Measurements from ENCODE around the gene CREM. TPM values are rescaled to one million over a fixed set of nuclear protein-coding genes. Genes with fewer than 3 reads are reported as not detected.

The CREM gene
- total RNA-seq, 1 donor from 2014 or later, result 54.8 TPM

- intact Hi-C loops (cut with micrococcal nuclease), result no loop called here
Observed at GRCh38 chr10:35192645-35193249, 66.1 kb downstream of the CREM start.

- intact Hi-C loops (cut with micrococcal nuclease), result no loop called here
Observed at GRCh38 chr10:35194471-35194870, 67.8 kb downstream of the CREM start.

GRCh38 chr10:35194906-35195305 lies 68.3 kb downstream of the CREM start:
- intact Hi-C loops (cut with micrococcal nuclease), result loop anchor here (1.0 kb wide), 3 partner anchors 23 to 105 kb away; partner anchors contain the start of gene CUL2

DNA sequence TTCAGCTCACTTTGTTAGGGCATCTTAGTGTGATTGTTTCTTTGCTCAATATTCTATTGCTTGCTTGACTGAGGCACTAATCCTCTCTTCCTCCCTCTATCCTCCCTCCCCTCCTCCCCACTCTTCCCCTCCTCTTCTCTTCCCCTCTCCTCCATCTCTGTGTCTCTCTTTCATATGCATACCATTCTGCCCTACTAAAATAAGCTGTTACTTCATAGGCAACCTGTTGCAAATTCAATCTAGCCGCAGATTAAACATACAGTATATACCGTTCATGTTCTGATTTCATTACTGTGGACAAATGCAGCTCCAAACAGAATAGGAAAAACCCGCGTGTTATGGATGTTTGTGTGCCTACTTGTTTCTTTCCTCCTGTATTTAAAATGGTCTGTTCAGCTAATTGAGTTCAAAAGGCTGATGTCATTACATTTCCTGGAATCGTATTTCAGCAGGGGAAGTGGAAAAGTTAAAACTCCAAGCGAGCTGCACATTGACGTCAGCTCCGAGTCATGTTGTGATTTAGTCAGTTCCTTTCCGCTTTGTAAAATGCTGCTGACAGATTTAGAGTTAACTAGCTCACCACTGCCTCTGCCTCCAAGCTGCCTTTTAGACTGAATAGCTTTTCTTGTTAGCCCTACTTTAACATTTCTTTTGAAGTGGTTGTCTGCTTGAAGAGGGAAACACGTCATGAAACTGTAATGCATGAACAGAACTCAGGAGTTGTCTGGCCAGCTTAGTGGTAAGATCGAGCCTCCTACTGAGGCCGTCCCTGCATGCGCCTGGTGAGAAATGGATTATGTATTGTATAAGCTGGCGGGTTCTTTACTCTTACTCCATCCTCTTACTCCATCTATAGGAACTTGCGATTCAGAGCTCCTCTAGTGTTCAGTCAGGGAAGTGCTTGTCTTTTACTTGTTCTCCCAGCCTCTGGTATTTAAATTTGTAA lies 69.0 kb downstream of the CREM start:
- intact Hi-C loops (cut with micrococcal nuclease), result loop anchor here (1.0 kb wide), 6 partner anchors 13 to 105 kb away; partner anchors contain the start of genes CREM and CUL2

DNA sequence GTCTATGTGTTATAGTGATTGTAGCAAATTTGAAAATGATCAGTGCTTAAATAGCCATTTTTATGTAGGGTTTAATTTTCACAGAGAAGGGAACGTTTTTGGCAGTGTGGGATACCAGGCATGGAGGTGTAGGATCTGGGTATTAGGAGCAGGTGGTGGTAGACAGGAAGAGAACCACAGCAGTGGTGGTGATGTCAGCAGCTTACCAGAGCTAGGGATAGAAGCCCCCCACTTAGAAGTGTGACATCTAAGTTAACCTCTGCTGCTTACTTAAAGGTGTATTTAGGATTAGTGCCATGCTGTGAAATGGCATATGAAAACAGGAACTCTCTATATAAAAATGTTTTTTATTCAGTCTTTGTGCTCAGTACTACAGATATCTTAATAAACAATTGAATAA lies 73.8 kb downstream of the CREM start:
- intact Hi-C loops (cut with micrococcal nuclease), result no loop called here

GRCh38 chr10:35201234-35201633 lies 74.6 kb downstream of the CREM start:
- intact Hi-C loops (cut with micrococcal nuclease), result no loop called here

DNA sequence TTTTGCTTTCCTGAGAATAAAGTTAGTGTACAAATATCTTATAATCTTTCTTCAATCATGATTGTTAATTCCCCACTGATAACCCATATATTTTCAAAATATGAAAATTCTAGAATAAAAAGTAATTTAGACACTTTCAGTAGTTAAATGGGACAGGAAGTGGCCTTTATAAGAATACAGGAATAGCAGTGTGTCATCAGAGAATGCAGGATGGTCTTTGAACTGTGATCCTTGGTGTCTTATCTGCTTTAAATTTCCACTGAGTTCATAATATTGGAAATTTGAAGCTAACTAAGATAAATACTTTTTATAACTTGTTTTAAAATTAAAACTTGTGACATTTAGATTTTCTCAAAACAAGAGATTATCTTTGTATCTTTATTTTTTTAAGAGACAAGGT lies 75.4 kb downstream of the CREM start:
- intact Hi-C loops (cut with micrococcal nuclease), result no loop called here

- intact Hi-C loops (cut with micrococcal nuclease), result no loop called here
Observed at GRCh38 chr10:35203745-35204144, 77.1 kb downstream of the CREM start.

DNA sequence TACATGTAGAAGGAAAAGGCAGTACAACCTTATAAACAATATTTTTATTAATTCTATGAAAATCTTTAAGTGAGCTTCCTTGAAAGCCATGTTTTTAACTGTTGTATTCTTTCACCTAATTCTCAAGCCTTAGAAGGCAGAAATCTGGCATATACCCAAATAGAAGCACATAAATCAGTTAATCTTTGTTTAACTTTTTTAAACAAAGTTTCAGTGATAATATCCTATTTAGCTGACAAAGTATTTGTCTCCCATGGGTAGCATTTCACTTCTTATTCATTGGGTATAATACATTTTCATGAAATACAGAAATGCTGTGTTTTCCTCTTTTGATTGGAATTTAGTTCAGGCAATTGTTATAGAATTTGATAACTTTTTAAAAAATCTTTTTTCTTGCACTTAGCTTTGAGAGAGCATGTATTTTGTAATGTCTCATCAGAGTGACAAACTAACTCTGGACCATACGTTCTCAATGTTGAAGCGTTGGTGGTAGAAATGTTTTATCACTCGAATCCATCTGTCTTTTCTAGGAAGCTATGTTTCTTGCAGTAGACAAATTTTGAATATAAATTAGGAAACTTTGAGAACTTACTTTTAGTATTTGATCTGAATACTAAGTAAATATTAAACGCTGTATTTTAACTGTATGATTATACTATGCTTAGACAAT lies 78.1 kb downstream of the CREM start:
- intact Hi-C loops (cut with micrococcal nuclease), result no loop called here

DNA sequence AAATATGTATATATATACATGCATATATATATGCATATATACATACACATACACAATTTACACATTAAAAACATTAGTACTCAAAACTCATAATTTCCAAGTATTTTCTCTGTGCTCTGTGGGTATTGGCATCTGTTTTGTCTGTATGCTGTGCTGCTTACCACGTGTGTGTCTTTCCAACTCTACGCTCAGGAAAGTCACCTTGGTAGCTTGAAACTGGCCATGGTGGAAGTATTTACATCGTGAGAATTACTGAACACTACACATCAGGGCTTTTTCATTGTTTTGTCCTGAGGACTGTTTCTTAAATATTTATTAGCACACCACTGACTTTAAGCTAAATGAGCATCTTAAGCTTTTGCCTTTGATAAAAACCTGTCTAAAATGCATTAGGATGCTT lies 79.6 kb downstream of the CREM start:
- intact Hi-C loops (cut with micrococcal nuclease), result no loop called here

DNA sequence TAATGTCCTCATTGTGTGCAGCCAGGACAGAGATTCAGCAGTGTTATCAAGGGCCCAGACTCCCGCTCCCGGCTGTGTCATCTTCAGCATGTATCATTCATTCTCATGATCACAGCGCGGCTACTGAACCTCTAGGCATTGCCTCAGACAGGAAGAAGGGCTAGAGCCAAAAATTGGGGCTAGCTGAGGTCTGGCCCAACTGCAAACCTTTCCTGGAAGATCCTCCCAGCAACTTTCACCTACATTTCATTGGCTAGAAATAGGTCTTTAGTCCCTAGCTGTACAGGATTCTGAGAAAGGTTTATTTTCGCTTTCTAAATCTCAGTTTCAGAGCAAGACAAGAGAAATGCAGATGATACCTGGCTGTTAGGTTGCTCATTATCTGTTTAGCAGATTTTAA lies 81.9 kb downstream of the CREM start:
- intact Hi-C loops (cut with micrococcal nuclease), result loop anchor here (1.0 kb wide), 2 partner anchors 10 to 12 kb away; no protein-coding TSS in a partner anchor

GRCh38 chr10:35208949-35209613 lies 82.4 kb downstream of the CREM start:
- intact Hi-C loops (cut with micrococcal nuclease), result loop anchor here (1.0 kb wide), 2 partner anchors 9 to 13 kb away; no protein-coding TSS in a partner anchor

GRCh38 chr10:35210961-35211360 lies 84.3 kb downstream of the CREM start:
- intact Hi-C loops (cut with micrococcal nuclease), result no loop called here

GRCh38 chr10:35211390-35211789 lies 84.7 kb downstream of the CREM start:
- intact Hi-C loops (cut with micrococcal nuclease), result no loop called here

- intact Hi-C loops (cut with micrococcal nuclease), result no loop called here
Observed at GRCh38 chr10:35212856-35213255, 86.2 kb downstream of the CREM start.

DNA sequence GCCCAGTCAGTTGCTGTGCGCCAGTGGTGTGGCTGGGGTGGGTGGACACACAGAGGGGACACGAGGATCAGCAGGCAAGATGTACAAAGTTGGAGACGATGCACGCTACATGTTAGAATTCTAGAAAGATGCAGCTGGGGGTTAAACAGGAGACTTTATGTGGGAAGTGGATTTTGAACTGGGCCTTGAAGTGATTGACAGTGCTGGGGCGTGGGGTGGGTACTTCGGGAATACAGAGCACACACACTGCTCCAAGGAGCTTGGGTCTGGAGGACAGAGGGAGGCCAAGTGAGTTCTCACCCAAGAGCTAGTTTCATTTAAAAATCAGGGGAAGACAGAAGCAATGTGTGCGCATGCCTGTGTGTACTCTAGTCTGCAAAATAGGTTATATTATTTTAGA lies 87.1 kb downstream of the CREM start:
- intact Hi-C loops (cut with micrococcal nuclease), result no loop called here

GRCh38 chr10:35214607-35215020 lies 88.0 kb downstream of the CREM start:
- intact Hi-C loops (cut with micrococcal nuclease), result loop anchor here (5.0 kb wide), 1 partner anchor 123 kb away; the partner anchor contains the start of gene CCNY

- intact Hi-C loops (cut with micrococcal nuclease), result loop anchor here (5.0 kb wide), 1 partner anchor 122 kb away; the partner anchor contains the start of gene CCNY
Observed at GRCh38 chr10:35215107-35215506, 88.5 kb downstream of the CREM start.

DNA sequence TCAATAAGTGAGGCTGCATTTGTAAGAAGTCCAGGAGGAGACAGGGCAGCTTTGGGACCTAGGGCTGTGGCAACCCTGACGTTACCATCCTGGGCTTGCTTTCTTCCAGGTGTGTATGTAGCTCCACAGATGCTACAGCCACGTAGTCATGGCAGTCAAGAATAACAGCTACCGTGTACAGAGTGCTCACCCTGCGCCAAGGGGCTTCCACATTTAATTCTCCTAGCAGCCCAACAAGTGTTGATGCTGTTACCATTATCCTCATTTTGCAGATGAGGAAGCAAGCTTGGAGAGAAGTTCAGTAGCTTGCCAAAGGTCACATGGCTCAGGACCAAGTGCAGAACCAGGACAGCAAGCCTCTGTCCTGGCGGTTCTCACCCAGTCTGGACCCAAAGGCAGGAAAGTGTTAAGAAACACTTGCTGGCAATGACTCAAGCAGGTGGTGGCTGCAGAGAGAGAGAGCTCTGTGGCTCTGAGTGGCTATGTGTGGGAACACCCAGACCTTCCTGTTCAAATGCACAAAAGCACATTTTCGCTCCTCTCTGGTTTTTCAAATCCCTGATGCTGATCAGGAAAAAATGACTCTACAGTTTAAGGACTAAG lies 89.8 kb downstream of the CREM start:
- intact Hi-C loops (cut with micrococcal nuclease), result loop anchor here (5.0 kb wide), 1 partner anchor 121 kb away; the partner anchor contains the start of gene CCNY

- intact Hi-C loops (cut with micrococcal nuclease), result loop anchor here (5.0 kb wide), 1 partner anchor 120 kb away; the partner anchor contains the start of gene CCNY
Observed at GRCh38 chr10:35216956-35217355, 90.3 kb downstream of the CREM start.
